Muscle of leg (tissue), 11 donors: ENCODE results near the gene RBBP7. TPM values are rescaled to one million over a fixed set of nuclear protein-coding genes. Genes with fewer than 3 reads are reported as not detected.

Experiments
- DNase-seq: peaks from one replicate; pipeline ENCODE4 v3.0.0; 2013
- H3K27ac ChIP-seq: one replicate; pipeline ENCODE4 v1.5.1; 2013; ENCODE audit warnings: mild to moderate bottlenecking, low read length, control low read depth
- H3K27me3 ChIP-seq: one replicate; pipeline ENCODE4 v1.6.1; 2013; ENCODE audit warnings: low read length; ENCODE audit not compliant: control insufficient read depth, insufficient read depth
- H3K36me3 ChIP-seq: one replicate; pipeline ENCODE4 v1.6.1; 2013; ENCODE audit warnings: low read length; ENCODE audit not compliant: control insufficient read depth, insufficient read depth
- H3K4me1 ChIP-seq: one replicate; pipeline ENCODE4 v1.6.1; 2013; ENCODE audit warnings: low read length; ENCODE audit not compliant: control insufficient read depth, insufficient read depth
- H3K4me3 ChIP-seq: one replicate; pipeline ENCODE4 v1.5.1; 2013; ENCODE audit warnings: low read length, control low read depth
- H3K9me3 ChIP-seq: replicated peaks from 2 replicates; pipeline ENCODE4 v1.6.1; 2013; ENCODE audit warnings: low read depth, low read length; ENCODE audit not compliant: control insufficient read depth
- WGBS: methylation state at CpG from one replicate; pipeline ENCODE4 v1.1.5; 2013; ENCODE audit warnings: missing lambda C conversion rate; ENCODE audit not compliant: insufficient coverage; 5-methylcytosine and 5-hydroxymethylcytosine counted together
- polyA plus RNA-seq, 8 donors: library from polyadenylated mRNA; unstranded; fragments of 120-200 nt; gene quantifications; one replicate each; pipeline versions ENCODE4 v1.2.1 to v1.2.3, GENCODE V29; 2013; ENCODE audit warnings: inconsistent platforms in 1 of 8, low replicate concordance in 1 of 8; ENCODE audit not compliant: insufficient read length in 8 of 8, insufficient read depth in 1 of 8
- total RNA-seq: library from RNA; stranded (reverse); fragments of 120-200 nt; gene quantifications from one replicate; pipeline ENCODE4 v1.2.4, GENCODE V29; 2013

Gene RBBP7
- total and polyA plus RNA-seq, 9 donors: 110 to 165 (median 154) TPM

GRCh38 chrX:16892504-16893362 is 22.6 kb upstream of the RBBP7 start:
- peak; percentile 90 for DNase-seq
- H3K9me3 ChIP-seq: no peaks in the 10 kb centered on the region
- H3K36me3 ChIP-seq: no peaks in the 10 kb centered on the region
- H3K4me1 ChIP-seq: peaks cover 2% of the 10 kb centered on the region
- H3K4me3 ChIP-seq: no peak overlapping the region
- peaks cover 49% of the 10 kb centered on the region for H3K27me3 ChIP-seq
- WGBS: 33% methylated on average over 3 of the region's 9 CpGs
- no peak overlapping the region for H3K27ac ChIP-seq

- Histone ChIP-seq H3K27ac (no peak overlapping the region), H3K27me3 (peaks cover 49% of the 10 kb centered on the region), H3K4me1 (peaks cover 3% of the 10 kb centered on the region)
Measured at GRCh38 chrX:16885628-16886027, 15.5 kb upstream of the RBBP7 start.

GRCh38 chrX:16883487-16883804 is 13.3 kb upstream of the RBBP7 start:
- no peak overlapping the region for H3K4me3 ChIP-seq
- H3K27ac ChIP-seq: no peak overlapping the region
- DNase-seq: no peak
- peaks cover 3% of the 10 kb centered on the region for H3K4me1 ChIP-seq
- no peaks in the 10 kb centered on the region for H3K36me3 ChIP-seq
- no CpG with 5 or more reads among the region's 3 CpGs for WGBS
- H3K9me3 ChIP-seq: no peaks in the 10 kb centered on the region
- peaks cover 50% of the 10 kb centered on the region for H3K27me3 ChIP-seq

More at GRCh38 chrX:16885628-16886027, 15.5 kb upstream of the RBBP7 start:
- Histone ChIP-seq H3K36me3 (no peaks in the 10 kb centered on the region), H3K4me3 (no peak overlapping the region), H3K9me3 (no peaks in the 10 kb centered on the region)
- no CpG with 5 or more reads among the region's 1 CpG for WGBS
- peak; percentile 16 for DNase-seq

- peaks cover 3% of the 10 kb centered on the region for H3K4me1 ChIP-seq
- 19% methylated on average over 14 of the region's 27 CpGs for WGBS
- peak overlapping the region; percentile 51 for H3K4me3 ChIP-seq
- DNase-seq: peak; percentile 86
- H3K9me3 ChIP-seq: no peaks in the 10 kb centered on the region
- no peaks in the 10 kb centered on the region for H3K36me3 ChIP-seq
- peaks cover 47% of the 10 kb centered on the region for H3K27me3 ChIP-seq
- peak overlapping the region; percentile 87 for H3K27ac ChIP-seq
Measured at GRCh38 chrX:16882702-16883486, 12.7 kb upstream of the RBBP7 start.

- WGBS: 14% methylated on average over 3 of the region's 7 CpGs
- Histone ChIP-seq H3K27me3 (peaks cover 41% of the 10 kb centered on the region), H3K4me1 (peaks cover 3% of the 10 kb centered on the region), H3K9me3 (no peaks in the 10 kb centered on the region), H3K27ac (peak overlapping the region; percentile 87), H3K36me3 (no peaks in the 10 kb centered on the region), H3K4me3 (peak overlapping the region; percentile 51)
- DNase-seq: peak; percentile 53
Measured at GRCh38 chrX:16882169-16882568, 12.0 kb upstream of the RBBP7 start.

- Histone ChIP-seq H3K36me3 (no peaks in the 10 kb centered on the region), H3K27ac (no peak overlapping the region), H3K4me1 (peaks cover under 1% of the 10 kb centered on the region), H3K9me3 (no peaks in the 10 kb centered on the region), H3K27me3 (peaks cover 34% of the 10 kb centered on the region), H3K4me3 (no peak overlapping the region)
- WGBS: no CpG with 5 or more reads among the region's 1 CpG
- DNase-seq: no peak
Measured at GRCh38 chrX:16876696-16877095, 6.5 kb upstream of the RBBP7 start.

- Histone ChIP-seq H3K36me3 (no peaks in the 10 kb centered on the region), H3K4me3 (no peak overlapping the region), H3K4me1 (peaks cover 12% of the 10 kb centered on the region), H3K27me3 (peaks cover 44% of the 10 kb centered on the region), H3K9me3 (no peaks in the 10 kb centered on the region), H3K27ac (no peak overlapping the region)
- DNase-seq: no peak
- no CpG with 5 or more reads among the region's 5 CpGs for WGBS
Measured at GRCh38 chrX:16874458-16875095, 4.4 kb upstream of the RBBP7 start.

- peaks cover 44% of the 10 kb centered on the region for H3K27me3 ChIP-seq
- 61% methylated on average over 3 of the region's 8 CpGs for WGBS
- no peak overlapping the region for H3K27ac ChIP-seq
- peaks cover 17% of the 10 kb centered on the region for H3K4me1 ChIP-seq
- peaks cover 2% of the 10 kb centered on the region for H3K36me3 ChIP-seq
- H3K4me3 ChIP-seq: no peak overlapping the region
- no peaks in the 10 kb centered on the region for H3K9me3 ChIP-seq
- DNase-seq: no peak
Measured at GRCh38 chrX:16873106-16873505, 2.9 kb upstream of the RBBP7 start.

GRCh38 chrX:16870862-16871815 is 977 bp upstream of the RBBP7 start:
- H3K4me1 ChIP-seq: peaks cover 17% of the 10 kb centered on the region
- H3K27ac ChIP-seq: peak overlapping the region; percentile 81
- WGBS: 19% methylated on average over 29 of the region's 41 CpGs
- peaks cover 50% of the 10 kb centered on the region for H3K27me3 ChIP-seq
- H3K4me3 ChIP-seq: peak overlapping the region; percentile 48
- peak; percentile 57 for DNase-seq
- H3K9me3 ChIP-seq: no peaks in the 10 kb centered on the region
- H3K36me3 ChIP-seq: peaks cover 4% of the 10 kb centered on the region
